PFSK-1 (cell line): ENCODE data around the gene DIAPH3.

Experiments used
- POLR2AphosphoS5 ChIP-seq: IDR thresholded peaks from 2 replicates; pipeline ENCODE4 v1.6.1; 2012; ENCODE audit warnings: low read depth, mild to moderate bottlenecking, control low read depth, low read length, moderate library complexity
- SIN3A ChIP-seq: IDR thresholded peaks from 2 replicates; pipeline ENCODE4 v1.6.1; 2012; ENCODE audit warnings: mild to moderate bottlenecking, low read length, moderate library complexity, borderline replicate concordance; ENCODE audit not compliant: insufficient read depth
- TF ChIP-seq, protein P1 (sequence below), 2 experiments: IDR thresholded peaks; 2 replicates each; pipeline versions ENCODE4 v1.6.1 to v1.8.0; 2011 to 2012; ENCODE audit warnings: low read depth in 2 of 2, low read length in 2 of 2, control low read depth in 1 of 2, inconsistent platforms in 1 of 2, mild to moderate bottlenecking in 1 of 2, moderate library complexity in 1 of 2; ENCODE audit not compliant: insufficient read depth in 1 of 2

DNA sequence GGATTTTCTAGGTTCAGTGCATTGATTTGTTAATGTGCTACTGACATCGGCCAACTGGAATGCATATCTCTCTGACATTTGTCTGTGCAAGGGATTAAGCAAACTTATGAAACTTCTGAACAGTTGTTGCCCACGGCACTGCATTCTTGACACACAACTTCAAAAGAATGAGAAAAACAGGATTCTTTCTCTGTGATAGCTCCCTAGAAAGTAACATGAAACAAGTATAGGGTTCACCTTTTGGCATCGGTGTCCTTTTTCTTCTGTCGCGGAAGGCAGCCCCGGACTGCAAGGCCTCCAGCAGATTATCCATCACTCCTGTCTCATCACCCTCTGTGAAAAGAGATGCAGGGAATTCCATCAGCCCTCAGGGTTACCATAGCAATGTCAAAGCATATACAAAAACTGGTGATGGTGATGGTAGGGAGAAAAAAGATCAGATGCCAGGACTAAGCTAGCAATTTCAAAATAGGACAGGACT lies 389.2 kb downstream of the DIAPH3 start:
- no peak for TF ChIP-seq POLR2AphosphoS5
- TF ChIP-seq SIN3A = no peak
- TF ChIP-seq, protein P1, sequence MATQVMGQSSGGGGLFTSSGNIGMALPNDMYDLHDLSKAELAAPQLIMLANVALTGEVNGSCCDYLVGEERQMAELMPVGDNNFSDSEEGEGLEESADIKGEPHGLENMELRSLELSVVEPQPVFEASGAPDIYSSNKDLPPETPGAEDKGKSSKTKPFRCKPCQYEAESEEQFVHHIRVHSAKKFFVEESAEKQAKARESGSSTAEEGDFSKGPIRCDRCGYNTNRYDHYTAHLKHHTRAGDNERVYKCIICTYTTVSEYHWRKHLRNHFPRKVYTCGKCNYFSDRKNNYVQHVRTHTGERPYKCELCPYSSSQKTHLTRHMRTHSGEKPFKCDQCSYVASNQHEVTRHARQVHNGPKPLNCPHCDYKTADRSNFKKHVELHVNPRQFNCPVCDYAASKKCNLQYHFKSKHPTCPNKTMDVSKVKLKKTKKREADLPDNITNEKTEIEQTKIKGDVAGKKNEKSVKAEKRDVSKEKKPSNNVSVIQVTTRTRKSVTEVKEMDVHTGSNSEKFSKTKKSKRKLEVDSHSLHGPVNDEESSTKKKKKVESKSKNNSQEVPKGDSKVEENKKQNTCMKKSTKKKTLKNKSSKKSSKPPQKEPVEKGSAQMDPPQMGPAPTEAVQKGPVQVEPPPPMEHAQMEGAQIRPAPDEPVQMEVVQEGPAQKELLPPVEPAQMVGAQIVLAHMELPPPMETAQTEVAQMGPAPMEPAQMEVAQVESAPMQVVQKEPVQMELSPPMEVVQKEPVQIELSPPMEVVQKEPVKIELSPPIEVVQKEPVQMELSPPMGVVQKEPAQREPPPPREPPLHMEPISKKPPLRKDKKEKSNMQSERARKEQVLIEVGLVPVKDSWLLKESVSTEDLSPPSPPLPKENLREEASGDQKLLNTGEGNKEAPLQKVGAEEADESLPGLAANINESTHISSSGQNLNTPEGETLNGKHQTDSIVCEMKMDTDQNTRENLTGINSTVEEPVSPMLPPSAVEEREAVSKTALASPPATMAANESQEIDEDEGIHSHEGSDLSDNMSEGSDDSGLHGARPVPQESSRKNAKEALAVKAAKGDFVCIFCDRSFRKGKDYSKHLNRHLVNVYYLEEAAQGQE (IDR thresholded peaks at IDR 0.05; ENCODE audit: insufficient read depth in 1 of 2, low read depth in 2 of 2, low read length in 2 of 2) = no peak
